Gastroesophageal sphincter (tissue), 4 donors: Measurements from ENCODE around the gene MACROH2A1. TPM values are rescaled to one million over a fixed set of nuclear protein-coding genes. Genes with fewer than 3 reads are reported as not detected.

Source experiments
- ATAC-seq: fragments of 150-250 bp; one replicate; pipeline ENCODE4 v1.9.1; 2016; ENCODE audit warnings: mild to moderate bottlenecking, moderate library complexity
- H3K27ac ChIP-seq, 4 donors: fragments of 200-600 bp; sonication (generic) in 3 of 4; 1 replicate in 3 of 4; 2 replicates in 1 of 4; pipeline ENCODE4 v1.5.1; 2016 to 2019
- H3K27me3 ChIP-seq: fragments of 200-600 bp; sonication (generic); one replicate; pipeline ENCODE4 v1.5.1; 2019
- H3K36me3 ChIP-seq, 2 donors: fragments of 200-600 bp; sonication (generic); one replicate each; pipeline ENCODE4 v1.5.1; 2019; ENCODE audit warnings: control low read depth in 1 of 2
- H3K4me1 ChIP-seq, 3 donors: fragments of 200-600 bp; sonication (generic); 1 replicate in 2 of 3; 2 replicates in 1 of 3; pipeline ENCODE4 v1.5.1; 2016 to 2019; ENCODE audit warnings: control low read depth in 2 of 3
- H3K4me3 ChIP-seq, 2 donors: fragments of 200-600 bp; sonication (generic); one replicate each; pipeline ENCODE4 v1.5.1; 2019; ENCODE audit warnings: mild to moderate bottlenecking in 1 of 2, moderate library complexity in 1 of 2
- H3K9me3 ChIP-seq, 3 donors: fragments of 200-600 bp; sonication (generic); one replicate each; pipeline ENCODE4 v1.5.1; 2017 to 2019; ENCODE audit warnings: control low read depth in 2 of 3
- EP300 ChIP-seq: sonication (generic); formaldehyde crosslinking; IDR thresholded peaks from one replicate; pipeline ENCODE4 v1.6.1; 2017; ENCODE audit warnings: antibody characterized with exemption, mild to moderate bottlenecking
- POLR2A ChIP-seq, 2 donors: fragments of 450-650 bp; IDR thresholded peaks; one replicate each; pipeline ENCODE4 v1.6.1; 2017; ENCODE audit warnings: antibody characterized with exemption in 2 of 2, mild to moderate bottlenecking in 2 of 2, moderate library complexity in 1 of 2
- POLR2AphosphoS5 ChIP-seq: sonication (generic); formaldehyde crosslinking; IDR thresholded peaks from one replicate; pipeline ENCODE4 v1.6.1; 2017; ENCODE audit warnings: antibody characterized with exemption
- WGBS, 2 donors: methylation state at CpG; one replicate each; pipeline ENCODE4 v1.1.5; 2018; ENCODE audit warnings: low coverage in 1 of 2; 5-methylcytosine and 5-hydroxymethylcytosine counted together
- total RNA-seq, 4 donors: library from RNA; depleted of rRNA; stranded (reverse); fragments of >200 nt; gene quantifications; one replicate each; pipeline ENCODE4 v1.1.0, GENCODE V29; 2016
- TF ChIP-seq, protein P1 (sequence below), 4 experiments: fragments of 200-600 bp in 2 of 4; fragments of 450-650 bp in 2 of 4; sonication (generic) in 1 of 4; IDR thresholded peaks; one replicate each; pipeline ENCODE4 v1.5.1; 2017 to 2019; ENCODE audit warnings: antibody characterized with exemption in 4 of 4, mild to moderate bottlenecking in 2 of 4, moderate library complexity in 2 of 4

The MACROH2A1 gene
- total RNA-seq, 4 donors from 2014 or later: 163 to 180 (median 177) TPM

GRCh38 chr5:135443161-135443960 is 44.3 kb upstream of the MACROH2A1 start:
- no peak for ATAC-seq
- no peaks in the 10 kb centered on the region for H3K27me3 ChIP-seq
- peaks cover 0 to 13% (median under 1%) of the 10 kb centered on the region in 3 donors for H3K4me1 ChIP-seq
- no peaks in the 10 kb centered on the region for H3K9me3 ChIP-seq
- no peaks in the 10 kb centered on the region for H3K36me3 ChIP-seq
- TF ChIP-seq, protein P1, sequence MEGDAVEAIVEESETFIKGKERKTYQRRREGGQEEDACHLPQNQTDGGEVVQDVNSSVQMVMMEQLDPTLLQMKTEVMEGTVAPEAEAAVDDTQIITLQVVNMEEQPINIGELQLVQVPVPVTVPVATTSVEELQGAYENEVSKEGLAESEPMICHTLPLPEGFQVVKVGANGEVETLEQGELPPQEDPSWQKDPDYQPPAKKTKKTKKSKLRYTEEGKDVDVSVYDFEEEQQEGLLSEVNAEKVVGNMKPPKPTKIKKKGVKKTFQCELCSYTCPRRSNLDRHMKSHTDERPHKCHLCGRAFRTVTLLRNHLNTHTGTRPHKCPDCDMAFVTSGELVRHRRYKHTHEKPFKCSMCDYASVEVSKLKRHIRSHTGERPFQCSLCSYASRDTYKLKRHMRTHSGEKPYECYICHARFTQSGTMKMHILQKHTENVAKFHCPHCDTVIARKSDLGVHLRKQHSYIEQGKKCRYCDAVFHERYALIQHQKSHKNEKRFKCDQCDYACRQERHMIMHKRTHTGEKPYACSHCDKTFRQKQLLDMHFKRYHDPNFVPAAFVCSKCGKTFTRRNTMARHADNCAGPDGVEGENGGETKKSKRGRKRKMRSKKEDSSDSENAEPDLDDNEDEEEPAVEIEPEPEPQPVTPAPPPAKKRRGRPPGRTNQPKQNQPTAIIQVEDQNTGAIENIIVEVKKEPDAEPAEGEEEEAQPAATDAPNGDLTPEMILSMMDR (IDR thresholded peaks at IDR 0.05): no peak
- TF ChIP-seq POLR2A (IDR thresholded peaks at IDR 0.05): no peak
- no peak for TF ChIP-seq EP300
- TF ChIP-seq POLR2AphosphoS5: no peak
- 36 to 57% methylated on average over 2 to 3 of the region's 6 CpGs for WGBS, 2 donors
- H3K4me3 ChIP-seq: no peak overlapping the region
- H3K27ac ChIP-seq: no peak overlapping the region

DNA sequence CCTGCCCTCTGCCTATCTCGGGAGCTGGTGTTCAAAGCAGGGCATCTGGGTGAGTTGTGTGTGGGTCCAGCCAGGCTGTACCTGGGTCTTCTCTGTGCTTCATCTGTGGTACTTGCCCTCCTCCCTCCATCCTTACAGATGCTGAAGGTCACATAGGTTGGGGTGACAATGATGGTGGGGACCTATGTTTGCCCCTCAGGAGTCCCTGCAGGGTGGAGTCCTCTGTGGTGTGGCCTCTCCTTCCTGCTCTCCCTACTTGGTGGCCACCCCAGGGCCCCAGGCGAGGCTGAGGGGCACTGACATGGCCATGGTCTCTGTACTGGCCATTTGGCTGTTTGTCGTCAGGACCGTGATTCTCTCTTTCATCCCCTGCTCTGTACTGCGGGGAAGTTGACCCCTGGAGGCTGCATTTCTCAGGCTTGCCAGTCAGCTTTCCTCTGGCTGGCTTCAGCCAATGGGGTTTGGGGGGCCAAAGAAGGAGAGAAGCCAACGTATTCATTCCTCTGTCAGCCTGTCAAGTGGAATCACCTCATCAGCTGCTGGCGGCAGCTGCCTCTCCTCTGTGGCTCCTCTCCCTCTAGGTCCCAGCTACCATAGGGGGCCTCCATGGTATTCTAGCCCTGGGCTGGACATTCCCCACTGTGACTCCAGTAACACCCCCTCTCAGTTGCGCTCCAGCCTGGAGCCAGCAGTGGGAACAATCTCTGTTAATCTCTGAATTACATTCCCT is 43.6 kb upstream of the MACROH2A1 start:
- Histone ChIP-seq H3K27ac (no peak overlapping the region), H3K36me3 (no peaks in the 10 kb centered on the region), H3K4me3 (no peak overlapping the region), H3K4me1 (peaks cover 0 to 21% (median 3%) of the 10 kb centered on the region in 3 donors), H3K9me3 (no peaks in the 10 kb centered on the region), H3K27me3 (no peaks in the 10 kb centered on the region)
- WGBS, 2 donors: 74 to 89% methylated on average over 2 of the region's 8 CpGs
- TF ChIP-seq, protein P1 (IDR thresholded peaks at IDR 0.05): no peak
- no peak for TF ChIP-seq POLR2AphosphoS5
- TF ChIP-seq POLR2A (IDR thresholded peaks at IDR 0.05): no peak
- no peak for TF ChIP-seq EP300
- ATAC-seq: no peak

DNA sequence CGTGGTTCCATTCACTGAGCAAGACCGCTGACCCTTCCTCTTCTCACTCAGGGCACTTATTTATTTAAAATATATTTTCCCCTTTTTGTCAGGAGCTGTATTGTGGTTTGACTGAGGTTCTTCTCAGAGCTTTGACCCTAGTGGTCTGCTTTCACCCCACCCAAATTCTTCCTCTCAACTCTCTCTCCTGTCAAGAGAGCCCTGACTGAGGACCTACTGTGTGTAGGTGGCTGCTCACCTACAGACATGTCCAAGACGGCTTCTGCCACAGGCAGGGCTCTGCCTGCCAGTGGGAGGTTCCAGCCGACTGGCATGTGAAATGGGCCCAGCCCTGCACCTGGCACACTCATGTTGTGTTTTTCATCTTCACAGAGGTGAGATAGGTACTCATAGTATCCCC is 42.9 kb upstream of the MACROH2A1 start:
- 49% methylated on average over 3 of the region's 4 CpGs; no CpG with 5 or more reads in 1 of the 2 donors for WGBS, 2 donors
- TF ChIP-seq, protein P1 (IDR thresholded peaks at IDR 0.05): no peak
- no peak for TF ChIP-seq EP300
- no peak for TF ChIP-seq POLR2AphosphoS5
- no peak for TF ChIP-seq POLR2A (IDR thresholded peaks at IDR 0.05)

GRCh38 chr5:135441350-135441831 is 42.4 kb upstream of the MACROH2A1 start:
- TF ChIP-seq EP300: no peak
- no peak for TF ChIP-seq POLR2AphosphoS5
- no peak for TF ChIP-seq POLR2A (IDR thresholded peaks at IDR 0.05)
- TF ChIP-seq, protein P1 (IDR thresholded peaks at IDR 0.05): no peak
- no peaks in the 10 kb centered on the region for H3K36me3 ChIP-seq
- WGBS, 2 donors: 0 to 18% methylated on average over 2 to 5 of the region's 11 CpGs
- no peak overlapping the region for H3K4me3 ChIP-seq
- H3K27me3 ChIP-seq: no peaks in the 10 kb centered on the region
- ATAC-seq: no peak
- H3K4me1 ChIP-seq: peaks cover 0 to 22% (median 3%) of the 10 kb centered on the region in 3 donors
- H3K27ac ChIP-seq: no peak overlapping the region
- no peaks in the 10 kb centered on the region for H3K9me3 ChIP-seq

More for the DNA sequence above, 42.9 kb upstream of the MACROH2A1 start:
- Histone ChIP-seq H3K27ac (no peak overlapping the region), H3K4me1 (peaks cover 0 to 22% (median 3%) of the 10 kb centered on the region in 3 donors), H3K4me3 (no peak overlapping the region), H3K27me3 (no peaks in the 10 kb centered on the region), H3K36me3 (no peaks in the 10 kb centered on the region), H3K9me3 (no peaks in the 10 kb centered on the region)
- ATAC-seq: no peak
